ES-I3 (cell line): ENCODE data around the gene ARHGEF40.
"Not testable (repeated sequence)": the region's sequence is repeated elsewhere in the genome, so short reads cannot be mapped to it uniquely, and the experiment has no call there.

Experiments used
- H3K36me3 ChIP-seq: 2 replicates; pipeline ENCODE4 v1.6.1; 2013; ENCODE audit warnings: mild to moderate bottlenecking, low read length, control low read depth, moderate library complexity; ENCODE audit not compliant: insufficient read depth
- H3K4me1 ChIP-seq: 2 replicates; pipeline ENCODE4 v1.6.1; 2013; ENCODE audit warnings: mild to moderate bottlenecking, control low read depth, low read length; ENCODE audit not compliant: insufficient read depth
- H3K9ac ChIP-seq: 2 replicates; pipeline ENCODE4 v1.6.1; 2013; ENCODE audit warnings: low read depth, mild to moderate bottlenecking, low read length, moderate library complexity
- H3K9me3 ChIP-seq: 2 replicates; pipeline ENCODE4 v1.6.1; 2013; ENCODE audit warnings: mild to moderate bottlenecking, low read length, moderate library complexity; ENCODE audit not compliant: control insufficient read depth, insufficient read depth

Gene ARHGEF40

DNA sequence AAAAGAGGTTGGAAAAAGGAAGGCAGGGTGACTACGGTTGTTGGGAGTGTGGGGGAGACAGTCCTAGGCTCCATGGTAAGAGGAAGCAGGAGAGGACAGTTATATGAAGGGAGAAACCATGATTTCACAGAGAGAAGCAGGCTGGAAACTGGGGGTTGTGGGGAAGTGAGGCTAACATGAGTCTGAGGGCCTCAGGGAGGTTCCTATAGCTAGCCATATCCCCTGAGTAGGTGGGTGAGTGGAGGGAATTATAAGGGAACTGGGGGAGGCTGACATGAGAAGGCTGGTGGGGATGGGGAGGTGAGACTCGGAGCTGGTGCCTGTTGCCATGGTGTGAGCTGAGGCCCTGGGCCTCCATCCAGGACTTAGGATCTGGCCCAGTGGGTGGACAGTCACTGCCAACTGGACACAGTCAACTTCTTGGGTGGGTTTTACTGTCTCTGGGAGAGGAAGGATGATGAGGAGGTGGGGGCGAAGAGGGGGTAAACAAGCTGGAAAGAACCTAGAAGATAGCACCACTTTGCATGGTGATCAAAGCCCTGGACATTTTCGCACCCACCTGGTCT, 36.9 kb upstream of the ARHGEF40 start:
- no peaks in the 10 kb centered on the region for H3K36me3 ChIP-seq
- H3K4me1 ChIP-seq = no peaks in the 10 kb centered on the region
- H3K9me3 ChIP-seq = no peaks in the 10 kb centered on the region
- no peak overlapping the region for H3K9ac ChIP-seq

DNA sequence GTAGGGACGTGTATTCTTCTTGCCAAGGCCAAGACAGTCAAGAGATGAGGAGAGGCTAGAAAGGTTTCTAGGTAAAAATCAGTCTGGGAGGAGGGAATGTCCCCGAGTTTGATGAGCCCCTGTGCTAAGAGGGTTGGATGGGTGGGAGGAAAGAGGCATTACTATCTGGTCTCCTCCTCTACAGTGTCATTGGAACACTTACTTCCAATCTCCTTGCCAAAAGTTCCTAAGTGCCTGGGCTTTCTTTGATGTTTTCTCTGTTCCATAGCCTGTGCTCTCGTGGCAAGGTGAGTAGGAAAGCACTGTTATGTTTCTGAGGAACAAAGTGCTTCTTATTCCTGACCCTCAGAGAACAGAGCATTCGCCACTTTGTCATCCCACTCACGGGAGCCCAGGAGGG, 35.4 kb upstream of the ARHGEF40 start, which contains the start of gene RNASE13:
Gene RNASE13 (minus strand): TSS at position 101 of the 400 bp plus-strand sequence. CDS start 519 bp downstream, outside the sequence.
- Histone ChIP-seq H3K4me1 (peaks cover 7% of the 10 kb centered on the region), H3K9ac (no peak within 1 kb of the TSS), H3K36me3 (no peaks in the 10 kb centered on the region), H3K9me3 (no peaks in the 10 kb centered on the region)

DNA sequence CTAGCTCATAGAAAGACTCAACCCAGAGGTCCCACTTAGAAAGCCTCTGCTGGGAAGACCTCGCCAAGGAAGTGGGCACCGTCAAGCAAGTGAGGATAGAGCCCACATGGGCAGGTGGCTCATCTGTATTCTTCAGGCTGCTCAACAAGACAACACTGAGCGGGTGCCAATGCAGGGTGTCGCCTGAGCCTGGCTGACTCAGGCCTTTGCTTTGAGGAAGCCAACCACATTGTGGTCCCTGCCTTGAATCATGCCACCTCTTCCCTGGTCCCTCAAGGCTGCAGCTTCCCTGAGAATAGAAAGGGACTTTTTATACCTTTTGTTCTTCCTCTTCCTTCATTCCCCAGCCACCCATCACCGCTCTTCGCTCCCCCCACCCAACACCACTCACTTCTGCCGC, 33.4 kb upstream of the ARHGEF40 start:
- Histone ChIP-seq H3K9me3 (no peaks in the 10 kb centered on the region), H3K36me3 (no peaks in the 10 kb centered on the region), H3K9ac (no peak overlapping the region), H3K4me1 (peaks cover 10% of the 10 kb centered on the region)

DNA sequence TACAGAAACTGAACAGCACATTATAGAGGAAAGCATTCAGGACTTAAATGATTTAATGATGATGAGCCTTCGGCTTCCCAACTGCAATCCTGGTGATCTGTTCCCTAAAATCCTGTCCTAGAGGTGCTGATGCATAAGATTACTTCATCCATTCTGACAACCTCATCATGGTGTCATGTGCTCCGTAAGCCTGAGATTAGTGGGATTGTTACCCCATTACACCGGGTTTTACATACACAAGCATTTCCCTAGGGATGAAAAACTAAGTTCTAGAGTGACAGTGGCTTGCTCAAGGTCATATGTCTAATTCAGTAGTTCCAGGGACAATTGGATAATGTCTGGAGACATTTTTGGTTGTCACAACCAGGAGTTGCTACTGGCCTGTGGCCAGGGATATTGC, 32.9 kb upstream of the ARHGEF40 start:
- H3K9ac ChIP-seq = no peak overlapping the region
- H3K4me1 ChIP-seq = peaks cover 10% of the 10 kb centered on the region
- no peaks in the 10 kb centered on the region for H3K9me3 ChIP-seq
- H3K36me3 ChIP-seq = no peaks in the 10 kb centered on the region

DNA sequence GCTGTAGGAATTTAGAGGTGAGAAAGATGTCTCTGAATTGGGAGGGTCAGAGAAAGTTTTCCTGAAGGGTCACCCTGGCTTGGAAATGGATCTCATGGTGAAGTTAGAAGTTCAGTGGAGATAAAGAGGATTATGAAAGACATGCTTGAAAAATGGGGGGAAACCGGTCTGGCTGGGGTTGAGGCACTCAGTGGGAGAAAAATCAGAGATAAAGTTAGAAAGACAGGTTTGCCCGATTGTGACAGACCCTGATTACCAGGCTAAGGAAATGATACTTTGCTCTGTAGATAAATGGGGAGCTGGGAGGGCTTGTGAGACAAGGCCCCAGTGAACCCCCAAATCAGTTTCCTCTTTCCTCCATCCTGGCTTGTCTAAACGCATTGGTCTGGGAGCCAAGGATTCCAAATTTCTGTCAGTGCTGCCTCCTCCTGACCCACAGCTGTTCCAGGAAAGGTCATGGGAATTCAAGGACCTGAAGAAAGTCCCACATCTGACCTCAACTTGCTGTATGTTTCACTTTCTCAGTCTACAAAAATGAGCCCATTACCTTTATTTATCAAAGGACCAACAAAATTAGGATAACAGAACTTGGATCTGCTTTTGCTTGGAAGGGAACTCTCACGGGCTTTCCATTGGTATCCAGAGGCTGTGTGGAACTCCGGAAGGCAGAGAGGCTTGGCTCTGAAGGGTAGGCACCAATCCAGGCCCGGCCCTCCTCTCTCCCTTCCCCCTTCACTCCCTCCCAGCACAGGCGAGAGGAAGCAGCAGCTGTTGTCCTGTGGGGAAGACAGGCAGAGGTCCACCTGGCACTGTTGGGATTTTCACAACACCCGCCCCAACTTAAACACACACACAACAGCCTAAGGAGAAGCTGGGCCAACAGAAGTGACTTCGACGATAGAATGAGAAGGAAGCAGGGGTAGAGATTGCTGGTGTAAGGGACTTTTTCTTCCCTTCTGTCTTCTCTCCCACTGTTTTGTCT, 31.4 kb upstream of the ARHGEF40 start:
- Histone ChIP-seq H3K9me3 (no peaks in the 10 kb centered on the region), H3K36me3 (no peaks in the 10 kb centered on the region), H3K4me1 (peaks cover 10% of the 10 kb centered on the region), H3K9ac (no peak overlapping the region)

DNA sequence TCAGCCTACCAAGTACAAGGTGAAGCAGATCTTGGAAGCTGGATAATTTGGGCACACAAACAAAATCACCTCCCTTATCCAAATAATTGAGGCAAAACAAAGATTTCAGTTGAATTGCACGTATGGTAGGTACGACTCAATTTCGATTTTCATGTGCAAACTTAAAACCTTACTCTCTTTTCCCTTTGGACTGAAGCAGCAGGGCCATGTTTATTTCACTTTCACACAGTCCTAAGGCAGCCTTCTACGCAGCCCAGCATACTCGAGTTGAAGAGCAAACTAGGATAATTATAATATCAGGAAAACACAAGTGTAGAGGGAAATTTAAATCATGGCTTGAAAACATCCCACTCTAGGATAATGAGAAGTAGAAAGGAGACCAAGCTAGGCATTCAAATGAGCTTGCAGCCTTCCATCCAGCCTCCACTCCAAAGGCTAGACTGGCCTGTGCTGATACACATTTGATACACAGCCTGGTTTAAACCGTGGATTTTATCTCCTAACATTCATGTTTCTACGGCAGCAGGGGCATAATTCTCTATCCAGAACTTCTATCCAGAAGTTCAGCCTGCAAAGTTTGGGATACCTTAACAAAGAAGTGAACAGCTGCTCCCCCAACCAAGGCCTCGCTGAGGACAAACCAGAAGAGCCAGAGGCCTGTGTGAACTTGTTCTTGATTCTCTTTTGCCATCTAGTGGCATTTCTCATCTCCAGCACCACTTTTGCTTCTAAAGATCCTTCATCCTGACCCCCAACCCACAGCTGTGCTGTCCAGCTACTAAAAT, 30.3 kb upstream of the ARHGEF40 start:
- Histone ChIP-seq H3K9ac (no peak overlapping the region), H3K9me3 (no peaks in the 10 kb centered on the region), H3K4me1 (peaks cover 10% of the 10 kb centered on the region), H3K36me3 (no peaks in the 10 kb centered on the region)

DNA sequence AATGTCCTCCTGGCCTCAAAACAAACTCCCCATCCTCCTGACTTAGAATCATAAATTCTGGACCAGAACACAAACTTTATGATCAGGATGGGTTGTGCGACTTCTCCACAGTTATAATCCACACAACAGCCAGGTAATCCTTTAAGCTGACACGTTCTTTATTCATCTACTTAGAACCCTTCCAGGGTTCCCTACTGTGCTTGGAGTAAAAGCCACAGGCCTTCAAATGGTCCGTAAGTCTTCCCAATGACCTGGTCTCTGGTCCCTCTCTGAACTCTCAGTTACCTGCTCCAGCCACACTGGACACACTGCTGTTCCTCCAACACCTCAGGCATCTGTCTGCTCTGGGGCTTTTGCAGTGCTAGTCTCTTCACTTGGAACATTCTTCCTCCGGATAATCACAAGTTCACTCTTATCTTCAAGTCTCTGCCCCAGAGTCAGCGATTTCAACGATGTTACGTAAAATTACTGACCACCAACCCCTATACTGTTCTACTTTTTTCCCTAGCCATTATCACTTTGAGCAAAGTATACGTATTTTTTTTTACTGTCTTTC, 29.7 kb upstream of the ARHGEF40 start:
- Histone ChIP-seq H3K4me1 (peaks cover 10% of the 10 kb centered on the region), H3K9me3 (no peaks in the 10 kb centered on the region), H3K9ac (no peak overlapping the region), H3K36me3 (no peaks in the 10 kb centered on the region)

DNA sequence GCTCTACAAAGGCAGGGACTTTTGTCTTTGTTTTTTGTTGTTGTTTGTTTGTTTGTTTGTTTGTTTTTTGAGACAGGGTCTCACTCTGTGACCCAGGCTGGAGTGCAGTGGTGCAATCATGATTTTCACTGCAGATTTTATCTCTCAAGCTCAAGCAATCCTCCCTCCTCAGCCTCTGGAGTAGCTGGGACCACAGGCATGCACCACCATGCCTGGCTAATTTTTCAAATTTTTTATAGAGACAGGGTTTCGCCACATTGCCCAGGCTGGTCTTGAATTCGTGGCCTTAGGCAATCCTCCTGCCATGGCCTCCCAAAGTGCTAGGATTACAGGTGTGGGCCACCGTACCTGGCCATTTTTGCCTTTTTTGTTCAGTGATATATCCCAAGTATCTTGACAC, 29.2 kb upstream of the ARHGEF40 start:
- H3K9ac ChIP-seq, H3K9me3 ChIP-seq, H3K4me1 ChIP-seq, H3K36me3 ChIP-seq: not testable (repeated sequence)

DNA sequence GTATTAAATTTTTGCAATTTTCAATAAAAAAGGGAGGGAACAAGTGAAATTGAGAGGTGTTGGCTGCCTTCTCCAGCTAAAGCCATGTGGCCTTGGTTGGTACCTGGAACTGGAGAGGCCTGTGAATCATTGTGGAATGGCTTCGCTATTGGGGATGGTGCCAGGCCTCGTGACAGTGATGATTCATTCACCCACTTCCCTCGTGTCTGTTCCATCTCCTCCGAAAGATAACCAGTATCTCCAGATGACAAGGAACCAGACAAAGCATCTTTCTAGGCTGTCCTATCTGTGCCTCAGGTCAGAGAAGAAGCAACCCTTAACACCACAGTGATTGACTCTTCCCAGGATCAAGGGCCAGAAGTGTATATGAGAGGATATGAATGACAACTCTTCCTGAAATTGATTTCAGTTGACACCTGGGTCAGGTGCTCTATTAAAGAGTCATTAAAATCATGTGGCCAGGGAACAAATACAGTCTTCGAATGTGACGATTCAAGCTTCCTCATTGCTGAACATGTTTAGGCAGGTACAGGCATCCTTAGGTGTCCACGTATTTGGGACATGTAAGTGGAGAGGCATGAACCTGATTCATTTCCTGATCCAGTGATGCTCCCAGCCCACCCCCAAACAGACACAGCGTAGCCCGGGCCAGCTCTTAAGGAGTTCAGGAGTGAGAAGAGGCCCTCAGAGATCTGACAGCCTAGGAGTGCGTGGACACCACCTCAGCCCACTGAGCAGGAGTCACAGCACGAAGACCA, 28.2 kb upstream of the ARHGEF40 start, which contains the start of gene RNASE7:
Gene RNASE7 (plus strand): TSS at position 687 of the 758 bp plus-strand sequence. CDS start 631 bp downstream, outside the sequence.
- no peak within 1 kb of the TSS for H3K9ac ChIP-seq
- no peaks in the 10 kb centered on the region for H3K9me3 ChIP-seq
- peaks cover 10% of the 10 kb centered on the region for H3K4me1 ChIP-seq
- no peaks in the 10 kb centered on the region for H3K36me3 ChIP-seq

DNA sequence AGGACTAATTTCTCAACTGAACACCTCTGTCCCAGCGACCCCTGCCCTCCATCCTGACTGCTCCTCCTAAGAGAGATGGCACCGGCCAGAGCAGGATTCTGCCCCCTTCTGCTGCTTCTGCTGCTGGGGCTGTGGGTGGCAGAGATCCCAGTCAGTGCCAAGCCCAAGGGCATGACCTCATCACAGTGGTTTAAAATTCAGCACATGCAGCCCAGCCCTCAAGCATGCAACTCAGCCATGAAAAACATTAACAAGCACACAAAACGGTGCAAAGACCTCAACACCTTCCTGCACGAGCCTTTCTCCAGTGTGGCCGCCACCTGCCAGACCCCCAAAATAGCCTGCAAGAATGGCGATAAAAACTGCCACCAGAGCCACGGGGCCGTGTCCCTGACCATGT, 27.2 kb upstream of the ARHGEF40 start:
- H3K9me3 ChIP-seq = no peaks in the 10 kb centered on the region
- H3K36me3 ChIP-seq = no peaks in the 10 kb centered on the region
- H3K9ac ChIP-seq = no peak overlapping the region
- peaks cover 10% of the 10 kb centered on the region for H3K4me1 ChIP-seq

DNA sequence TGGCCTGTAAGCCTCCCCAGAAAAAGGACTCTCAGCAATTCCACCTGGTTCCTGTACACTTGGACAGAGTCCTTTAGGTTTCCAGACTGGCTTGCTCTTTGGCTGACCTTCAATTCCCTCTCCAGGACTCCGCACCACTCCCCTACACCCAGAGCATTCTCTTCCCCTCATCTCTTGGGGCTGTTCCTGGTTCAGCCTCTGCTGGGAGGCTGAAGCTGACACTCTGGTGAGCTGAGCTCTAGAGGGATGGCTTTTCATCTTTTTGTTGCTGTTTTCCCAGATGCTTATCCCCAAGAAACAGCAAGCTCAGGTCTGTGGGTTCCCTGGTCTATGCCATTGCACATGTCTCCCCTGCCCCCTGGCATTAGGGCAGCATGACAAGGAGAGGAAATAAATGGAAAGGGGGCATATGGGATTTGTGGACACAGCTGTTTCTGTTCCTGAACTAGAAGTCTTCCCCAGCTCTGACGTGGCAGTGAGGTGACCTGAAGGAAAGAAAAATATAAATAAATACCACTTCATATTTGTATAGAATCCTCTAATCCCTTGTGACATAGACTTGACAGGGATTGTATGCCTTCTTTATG, 26.6 kb upstream of the ARHGEF40 start:
- Histone ChIP-seq H3K9ac (no peak overlapping the region), H3K4me1 (peaks cover 10% of the 10 kb centered on the region)

DNA sequence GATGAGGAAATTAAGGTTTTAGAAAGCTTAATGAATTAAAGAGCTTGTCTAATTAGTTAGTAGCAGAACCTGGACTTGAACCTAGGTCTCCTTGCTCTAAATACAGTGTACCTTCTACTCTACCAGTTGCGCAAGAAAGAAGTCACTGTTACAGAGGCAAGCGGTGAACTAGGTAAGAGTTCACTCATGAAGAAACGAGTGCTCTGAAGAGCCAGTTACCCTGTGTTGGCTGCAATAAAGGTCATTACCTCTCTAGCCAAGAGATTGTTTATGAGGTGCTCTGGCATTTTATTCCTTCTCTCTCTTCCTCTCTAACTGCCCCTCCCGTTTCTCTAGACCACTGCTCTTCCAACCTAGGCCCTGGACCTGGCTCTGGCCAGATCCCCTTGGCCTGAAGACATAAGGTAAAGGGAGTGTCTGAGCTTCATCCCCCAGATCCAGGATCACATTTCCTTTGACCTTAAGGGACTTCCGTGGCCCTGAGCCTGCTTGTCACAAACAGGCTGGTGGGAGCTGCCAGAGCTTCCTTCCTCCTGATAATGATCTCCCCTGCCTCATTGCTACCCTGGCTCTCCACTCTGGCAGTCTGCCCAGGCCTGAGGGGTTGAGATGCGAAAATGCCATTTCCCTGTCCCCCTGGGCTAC, 26.0 kb upstream of the ARHGEF40 start:
- no peak overlapping the region for H3K9ac ChIP-seq
- H3K9me3 ChIP-seq = no peaks in the 10 kb centered on the region
- no peaks in the 10 kb centered on the region for H3K36me3 ChIP-seq
- peaks cover 9% of the 10 kb centered on the region for H3K4me1 ChIP-seq

More for the DNA sequence above, 26.6 kb upstream of the ARHGEF40 start:
- H3K36me3 ChIP-seq = no peaks in the 10 kb centered on the region
- no peaks in the 10 kb centered on the region for H3K9me3 ChIP-seq

DNA sequence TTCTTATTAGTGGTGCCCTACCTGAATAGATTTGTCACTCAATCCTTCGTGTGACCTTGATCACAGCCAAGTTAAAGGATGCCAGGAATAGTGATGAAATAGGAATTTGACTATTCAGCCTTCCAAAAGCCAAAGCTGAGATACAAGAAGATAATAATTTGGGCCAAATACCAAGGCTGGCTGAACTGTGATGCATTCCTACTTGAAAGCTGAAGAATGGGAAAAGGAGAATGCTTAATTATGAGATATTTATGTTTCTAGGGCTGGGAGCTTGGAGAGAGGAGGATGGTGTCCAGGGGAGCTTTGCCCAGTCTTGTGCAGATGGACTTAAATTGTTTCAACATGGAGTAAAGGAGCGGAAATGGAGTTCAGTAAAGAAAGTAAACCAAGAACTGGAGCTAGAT, 22.7 kb upstream of the ARHGEF40 start:
- Histone ChIP-seq H3K4me1 (no peaks in the 10 kb centered on the region), H3K9ac (no peak overlapping the region), H3K9me3 (no peaks in the 10 kb centered on the region), H3K36me3 (no peaks in the 10 kb centered on the region)
